Measurements from ENCODE around the gene COL27A1. TPM values are rescaled to one million over a fixed set of nuclear protein-coding genes. Genes with fewer than 3 reads are reported as not detected.

Gene COL27A1
- total RNA-seq, 1 donor from 2014 or later: 48.5 TPM

- Mint-ChIP-seq H3K9me3 (ENCODE audit: low read depth) (no peaks in the 10 kb centered on the region), H3K27me3 (ENCODE audit: low read depth) (no peaks in the 10 kb centered on the region), H3K4me3 (ENCODE audit: unreplicated experiment) (peak overlapping the region; percentile 51), H3K27ac (ENCODE audit: unreplicated experiment) (peak overlapping the region; percentile 78), H3K36me3 (ENCODE audit: low read depth) (peaks cover 9% of the 10 kb centered on the region), H3K4me1 (ENCODE audit: low read depth) (peaks cover 54% of the 10 kb centered on the region)
- DNase-seq (ENCODE audit: low spot score): no peak
- TF ChIP-seq CTCF (IDR thresholded peaks at IDR 0.05): no peak
Observed at GRCh38 chr9:114163517-114163951, 8.2 kb downstream of the COL27A1 start.

- peak; percentile 46 for DNase-seq (ENCODE audit: low spot score)
- Mint-ChIP-seq H3K36me3 (ENCODE audit: low read depth) (peaks cover 14% of the 10 kb centered on the region), H3K9me3 (ENCODE audit: low read depth) (no peaks in the 10 kb centered on the region), H3K4me1 (ENCODE audit: low read depth) (peaks cover 54% of the 10 kb centered on the region), H3K27me3 (ENCODE audit: low read depth) (no peaks in the 10 kb centered on the region), H3K4me3 (ENCODE audit: unreplicated experiment) (no peak overlapping the region), H3K27ac (ENCODE audit: unreplicated experiment) (no peak overlapping the region)
- TF ChIP-seq CTCF (IDR thresholded peaks at IDR 0.05): no peak
Observed at GRCh38 chr9:114164191-114164794, 9.0 kb downstream of the COL27A1 start.

- H3K36me3 Mint-ChIP-seq (ENCODE audit: low read depth): peaks cover 12% of the 10 kb centered on the region
- no peaks in the 10 kb centered on the region for H3K27me3 Mint-ChIP-seq (ENCODE audit: low read depth)
- H3K9me3 Mint-ChIP-seq (ENCODE audit: low read depth): no peaks in the 10 kb centered on the region
- H3K4me3 Mint-ChIP-seq (ENCODE audit: unreplicated experiment): no peak overlapping the region
- H3K4me1 Mint-ChIP-seq (ENCODE audit: low read depth): peaks cover 57% of the 10 kb centered on the region
- DNase-seq (ENCODE audit: low spot score): no peak
- H3K27ac Mint-ChIP-seq (ENCODE audit: unreplicated experiment): no peak overlapping the region
- TF ChIP-seq CTCF (IDR thresholded peaks at IDR 0.05): no peak
Observed at GRCh38 chr9:114165407-114166102, 10.2 kb downstream of the COL27A1 start.

- peaks cover 57% of the 10 kb centered on the region for H3K4me1 Mint-ChIP-seq (ENCODE audit: low read depth)
- H3K9me3 Mint-ChIP-seq (ENCODE audit: low read depth): no peaks in the 10 kb centered on the region
- no peak overlapping the region for H3K27ac Mint-ChIP-seq (ENCODE audit: unreplicated experiment)
- no peak for TF ChIP-seq CTCF (IDR thresholded peaks at IDR 0.05)
- H3K27me3 Mint-ChIP-seq (ENCODE audit: low read depth): no peaks in the 10 kb centered on the region
- no peak for DNase-seq (ENCODE audit: low spot score)
- H3K36me3 Mint-ChIP-seq (ENCODE audit: low read depth): peaks cover 11% of the 10 kb centered on the region
- H3K4me3 Mint-ChIP-seq (ENCODE audit: unreplicated experiment): no peak overlapping the region
Observed at GRCh38 chr9:114166103-114166470, 10.8 kb downstream of the COL27A1 start.

- no peak for TF ChIP-seq CTCF (IDR thresholded peaks at IDR 0.05)
- Mint-ChIP-seq H3K36me3 (ENCODE audit: low read depth) (peaks cover 12% of the 10 kb centered on the region), H3K4me1 (ENCODE audit: low read depth) (peaks cover 64% of the 10 kb centered on the region), H3K9me3 (ENCODE audit: low read depth) (no peaks in the 10 kb centered on the region), H3K4me3 (ENCODE audit: unreplicated experiment) (no peak overlapping the region), H3K27me3 (ENCODE audit: low read depth) (no peaks in the 10 kb centered on the region), H3K27ac (ENCODE audit: unreplicated experiment) (peak overlapping the region; percentile 17)
- DNase-seq (ENCODE audit: low spot score): peak; percentile 48
Observed at GRCh38 chr9:114166614-114167572, 11.6 kb downstream of the COL27A1 start.

All from chondrocyte (in vitro differentiated cells).